GM19240 (cell line): Measurements from ENCODE around the gene ARHGAP6.
A peak's percentile ranks its signal among the peaks of the same experiment; 100 is the strongest.
"Not testable (repeated sequence)": the region's sequence is repeated elsewhere in the genome, so short reads cannot be mapped to it uniquely, and the experiment has no call there.

ENCODE experiments used
- DNase-seq: peaks from one replicate; pipeline ENCODE4 v3.0.0; 2011; ENCODE audit warnings: low spot score; ENCODE audit not compliant: insufficient read length

ARHGAP6 gene

DNA sequence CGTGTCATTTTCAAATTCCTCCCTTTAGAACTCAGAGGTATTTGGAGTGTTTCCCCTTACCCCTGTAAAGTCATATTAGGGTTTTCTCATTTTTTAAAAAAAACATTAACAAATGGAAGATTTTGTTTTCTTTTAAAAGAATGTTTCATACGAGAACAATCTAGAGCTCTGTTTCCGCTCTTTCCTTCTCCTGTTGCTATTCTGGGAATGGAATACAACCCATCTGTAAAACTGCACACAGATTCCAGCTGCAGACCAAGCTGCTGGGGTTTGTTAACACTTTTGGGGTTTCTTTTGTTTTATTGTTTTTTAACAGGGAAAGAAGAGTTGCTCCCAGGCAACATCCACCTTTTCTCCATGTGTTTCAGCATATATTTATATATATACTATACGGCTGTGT lies 493.3 kb downstream of the ARHGAP6 start:
- DNase-seq: no peak

DNA sequence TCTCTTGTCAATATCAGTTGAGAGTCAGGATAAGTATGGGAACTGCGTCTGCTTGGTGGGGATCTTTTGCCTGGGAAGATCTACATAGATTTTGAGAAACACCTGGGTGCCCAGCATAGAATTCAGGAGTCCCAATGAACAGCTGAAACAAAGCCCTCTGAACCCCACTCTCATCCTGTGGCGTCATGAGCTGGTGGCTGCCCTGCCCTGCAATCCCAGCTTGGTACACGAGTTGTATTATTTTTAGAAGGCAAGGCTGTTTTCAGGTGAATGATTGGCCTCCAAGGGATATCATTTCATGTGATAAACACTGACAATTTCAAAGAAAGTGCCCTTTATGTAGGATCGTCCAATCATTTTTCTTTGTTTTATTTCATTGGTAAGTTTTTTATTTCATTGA lies 493.8 kb downstream of the ARHGAP6 start:
- DNase-seq: no peak

DNA sequence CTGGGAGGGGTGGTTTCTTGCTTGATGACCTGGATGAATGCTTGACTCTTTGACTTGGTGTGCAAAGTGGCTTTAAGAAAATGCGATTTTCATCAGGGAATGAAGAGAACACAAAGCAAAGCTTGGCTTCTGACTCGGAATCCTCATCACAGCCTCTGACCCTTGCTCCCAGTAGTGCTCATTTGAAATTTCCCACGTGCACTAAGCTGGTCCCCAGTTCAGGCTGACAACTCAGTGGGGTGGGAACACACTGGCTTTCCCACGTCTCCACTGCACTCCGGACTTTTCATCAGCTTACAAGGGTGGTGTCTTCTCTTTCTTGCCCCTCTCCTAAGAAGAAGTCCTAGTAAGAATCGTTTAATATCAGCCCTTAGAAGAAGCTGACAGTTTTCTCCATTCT lies 501.3 kb downstream of the ARHGAP6 start:
- DNase-seq: no peak

GRCh38 chrX:11159149-11159548 lies 506.6 kb downstream of the ARHGAP6 start:
- no peak for DNase-seq

DNA sequence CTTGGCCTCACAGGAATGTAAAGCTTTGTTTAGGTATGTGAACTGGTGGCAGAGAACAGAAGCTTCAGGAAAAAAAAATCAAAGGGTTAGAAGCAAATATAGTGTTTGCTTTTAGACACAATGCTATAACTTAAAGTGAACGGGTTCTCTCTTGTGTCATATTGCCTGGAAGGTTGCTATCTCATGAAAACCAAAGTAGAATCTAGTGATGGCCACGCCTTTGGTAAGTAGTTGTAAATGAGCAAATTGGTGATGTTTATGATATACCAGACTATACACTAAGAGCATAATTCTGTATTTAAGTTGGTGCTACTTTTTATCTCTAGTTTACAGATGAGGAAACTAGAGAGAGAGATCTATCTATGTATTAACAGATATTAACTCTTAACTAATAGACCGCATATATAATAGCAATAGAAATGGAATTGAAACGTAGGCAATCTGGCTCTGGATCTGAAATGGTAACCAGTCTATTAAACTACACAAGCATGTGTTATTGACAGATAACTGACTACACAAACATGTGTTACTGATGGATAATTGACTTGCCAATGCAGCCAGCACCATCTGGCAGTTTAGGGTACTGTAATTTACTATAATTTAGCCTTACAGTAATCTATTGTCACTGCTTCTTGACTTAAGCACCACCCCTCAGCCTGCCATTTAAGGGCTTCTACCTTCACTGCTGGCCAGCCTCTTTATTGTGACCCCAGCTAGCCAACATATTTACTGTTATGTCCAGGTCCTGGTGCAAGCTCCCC lies 513.7 kb downstream of the ARHGAP6 start:
- no peak for DNase-seq

GRCh38 chrX:11148401-11148800 lies 517.3 kb downstream of the ARHGAP6 start:
- DNase-seq: no peak

GRCh38 chrX:11146411-11146810 lies 519.3 kb downstream of the ARHGAP6 start:
- DNase-seq: no peak

DNA sequence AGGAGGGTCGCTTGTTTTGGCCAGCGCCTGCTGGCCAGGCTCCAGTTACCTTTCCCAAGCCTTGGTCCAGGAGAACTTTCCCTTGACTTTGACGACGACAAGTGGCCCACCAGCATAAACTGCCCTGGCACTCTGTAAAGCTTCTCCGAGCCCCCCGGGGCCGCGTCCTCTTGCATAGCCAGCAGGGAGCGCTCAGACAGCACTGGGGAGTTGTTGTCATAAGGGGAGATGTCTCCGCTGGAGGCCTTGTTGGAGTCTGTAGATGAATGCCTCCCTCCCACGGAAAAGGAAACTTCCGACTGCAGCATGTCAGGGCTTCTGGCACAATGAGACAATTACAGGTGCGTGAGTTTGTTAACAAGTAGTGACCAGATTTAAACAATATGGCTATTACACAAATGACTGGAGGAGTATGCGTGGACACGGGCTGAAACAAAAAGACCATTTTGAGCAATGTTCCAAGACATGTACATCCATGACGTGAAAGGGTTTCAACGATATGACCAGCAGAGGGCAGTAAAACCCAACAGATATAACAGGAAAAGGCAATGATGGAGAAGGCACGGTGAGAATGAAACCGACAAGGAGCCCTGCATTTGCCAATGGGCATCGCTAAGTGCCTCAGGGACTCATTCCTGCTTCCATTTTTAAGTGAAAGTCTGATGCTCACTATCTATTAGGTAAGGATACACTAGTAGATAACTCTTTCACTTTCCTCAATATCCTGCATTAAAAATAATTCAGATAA lies 521.6 kb downstream of the ARHGAP6 start:
- DNase-seq: peak; percentile 29

- DNase-seq: no peak
These were observed 527.0 kb downstream of the ARHGAP6 start for GRCh38 chrX:11138498-11139390.

- DNase-seq: no peak
These were observed 528.1 kb downstream of the ARHGAP6 start for GRCh38 chrX:11137543-11138139.

DNA sequence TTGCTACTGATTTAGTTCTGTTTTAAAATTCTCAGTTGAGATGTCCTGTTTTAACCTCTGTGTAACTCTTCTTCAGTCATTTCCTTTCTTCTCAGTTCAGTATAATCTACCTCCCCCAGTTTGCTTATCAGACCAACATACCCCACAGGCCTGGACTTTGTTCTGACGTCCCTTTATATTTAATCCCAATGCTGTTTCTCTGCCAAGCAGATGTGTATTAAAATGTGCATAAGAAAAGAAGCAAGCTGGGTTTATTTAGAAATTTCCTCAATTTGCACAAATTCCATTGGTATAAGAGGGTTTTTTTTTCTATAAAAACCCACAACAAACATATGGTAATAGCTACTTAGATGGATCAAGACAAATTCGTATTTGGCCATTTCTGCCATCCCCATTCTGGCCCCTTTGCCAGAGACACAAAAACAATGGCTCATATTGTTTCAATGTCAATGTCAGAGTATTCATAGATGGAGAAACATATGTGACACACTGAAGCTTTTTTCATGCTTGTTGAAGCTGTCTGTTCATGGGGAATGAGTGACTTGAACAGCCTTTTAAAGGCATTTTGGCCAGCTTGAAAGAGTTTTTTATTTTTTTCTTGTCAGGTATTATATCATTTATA lies 530.0 kb downstream of the ARHGAP6 start:
- DNase-seq: no peak

- DNase-seq: no peak
These were observed 534.6 kb downstream of the ARHGAP6 start for GRCh38 chrX:11131146-11131545.

- no peak for DNase-seq
These were observed 535.6 kb downstream of the ARHGAP6 start for GRCh38 chrX:11130136-11130535.

GRCh38 chrX:11129534-11130105 lies 536.1 kb downstream of the ARHGAP6 start:
- DNase-seq: no peak

DNA sequence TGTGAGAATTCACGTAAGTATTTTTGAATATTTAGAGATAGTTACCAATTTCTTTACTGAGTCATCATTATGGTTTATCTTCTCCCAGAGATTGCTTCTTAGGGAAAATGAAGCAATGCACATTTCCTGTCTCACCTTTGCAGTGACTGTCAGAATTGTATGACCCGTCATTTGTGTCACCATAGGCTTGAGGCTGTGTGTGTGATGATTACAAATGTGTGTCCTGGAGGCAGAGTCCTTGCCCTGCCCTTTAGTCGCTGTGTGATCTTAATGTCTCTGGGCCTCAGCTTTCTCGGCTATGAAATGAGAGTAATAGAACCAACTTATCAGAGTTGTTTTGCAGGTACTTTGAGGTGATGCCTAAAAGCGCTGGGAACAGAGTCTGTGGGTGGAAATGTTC lies 540.7 kb downstream of the ARHGAP6 start:
- no peak for DNase-seq

DNA sequence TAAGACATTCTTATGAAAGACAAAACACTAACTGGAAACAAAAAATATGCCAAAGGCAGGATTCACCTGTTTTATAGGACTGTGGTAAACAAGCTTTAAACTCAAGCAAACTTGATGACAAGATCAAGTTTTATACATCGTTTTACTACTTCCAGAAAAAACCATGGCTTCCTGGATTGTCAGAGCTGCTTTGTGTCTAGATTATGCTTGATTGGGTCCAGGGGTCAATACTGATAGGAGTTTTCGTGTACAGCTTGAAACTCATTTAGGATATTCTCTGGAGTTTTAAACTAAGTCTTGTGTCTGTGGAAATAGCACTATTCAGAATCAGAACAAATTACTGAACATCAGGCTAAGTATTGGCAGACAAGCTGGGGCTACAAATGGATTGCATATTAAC lies 541.6 kb downstream of the ARHGAP6 start:
- no peak for DNase-seq

GRCh38 chrX:11123087-11123486 lies 542.6 kb downstream of the ARHGAP6 start:
- not testable (repeated sequence) for DNase-seq

- no peak for DNase-seq
These were observed 546.3 kb downstream of the ARHGAP6 start for GRCh38 chrX:11119313-11119943.

- no peak for DNase-seq
These were observed 548.0 kb downstream of the ARHGAP6 start for GRCh38 chrX:11117745-11118144.

GRCh38 chrX:11113731-11114130 lies 552.0 kb downstream of the ARHGAP6 start:
- no peak for DNase-seq
